ENCODE data around the gene SOX3.

DNA sequence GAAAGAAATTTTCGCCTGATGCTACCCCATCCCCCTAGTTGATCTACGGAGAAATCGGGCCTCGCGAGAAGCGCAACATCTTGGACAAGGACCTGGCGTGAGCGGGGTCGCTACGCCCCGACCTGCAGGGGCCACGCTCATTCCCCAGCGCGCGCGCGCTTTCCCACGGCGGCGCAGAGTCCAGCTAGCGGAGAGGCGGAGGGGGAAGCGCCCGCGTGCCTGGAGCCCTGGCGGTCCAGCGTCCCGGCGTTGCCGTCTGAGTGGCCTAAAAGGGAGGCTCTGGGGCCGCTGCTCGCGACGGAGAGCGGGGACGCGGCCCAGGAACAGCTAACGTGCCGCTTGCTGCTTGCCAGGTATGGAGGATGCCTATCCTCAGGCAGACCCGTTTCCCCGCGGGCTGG is 6.0 kb upstream of the SOX3 start:
- TF ChIP-seq, protein P1, sequence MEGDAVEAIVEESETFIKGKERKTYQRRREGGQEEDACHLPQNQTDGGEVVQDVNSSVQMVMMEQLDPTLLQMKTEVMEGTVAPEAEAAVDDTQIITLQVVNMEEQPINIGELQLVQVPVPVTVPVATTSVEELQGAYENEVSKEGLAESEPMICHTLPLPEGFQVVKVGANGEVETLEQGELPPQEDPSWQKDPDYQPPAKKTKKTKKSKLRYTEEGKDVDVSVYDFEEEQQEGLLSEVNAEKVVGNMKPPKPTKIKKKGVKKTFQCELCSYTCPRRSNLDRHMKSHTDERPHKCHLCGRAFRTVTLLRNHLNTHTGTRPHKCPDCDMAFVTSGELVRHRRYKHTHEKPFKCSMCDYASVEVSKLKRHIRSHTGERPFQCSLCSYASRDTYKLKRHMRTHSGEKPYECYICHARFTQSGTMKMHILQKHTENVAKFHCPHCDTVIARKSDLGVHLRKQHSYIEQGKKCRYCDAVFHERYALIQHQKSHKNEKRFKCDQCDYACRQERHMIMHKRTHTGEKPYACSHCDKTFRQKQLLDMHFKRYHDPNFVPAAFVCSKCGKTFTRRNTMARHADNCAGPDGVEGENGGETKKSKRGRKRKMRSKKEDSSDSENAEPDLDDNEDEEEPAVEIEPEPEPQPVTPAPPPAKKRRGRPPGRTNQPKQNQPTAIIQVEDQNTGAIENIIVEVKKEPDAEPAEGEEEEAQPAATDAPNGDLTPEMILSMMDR (IDR thresholded peaks at IDR 0.05; ENCODE audit: low read depth, low read length, missing input control), result no peak
- TF ChIP-seq HNF4A (conservative IDR thresholded peaks at IDR 0.05) (no peak), RXRA (IDR thresholded peaks at IDR 0.05) (no peak), NR2F2 (IDR thresholded peaks at IDR 0.05) (no peak), EGR1 (IDR thresholded peaks at IDR 0.05; ENCODE audit: low read depth in 2 of 2) (no peak), YY1 (IDR thresholded peaks at IDR 0.05) (no peak), RAD21 (IDR thresholded peaks at IDR 0.05) (no peak), SP1 (IDR thresholded peaks at IDR 0.05) (no peak)
- TF ChIP-seq, protein P2, sequence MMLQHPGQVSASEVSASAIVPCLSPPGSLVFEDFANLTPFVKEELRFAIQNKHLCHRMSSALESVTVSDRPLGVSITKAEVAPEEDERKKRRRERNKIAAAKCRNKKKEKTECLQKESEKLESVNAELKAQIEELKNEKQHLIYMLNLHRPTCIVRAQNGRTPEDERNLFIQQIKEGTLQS (IDR thresholded peaks at IDR 0.05), result no peak
- TF ChIP-seq, protein P3, sequence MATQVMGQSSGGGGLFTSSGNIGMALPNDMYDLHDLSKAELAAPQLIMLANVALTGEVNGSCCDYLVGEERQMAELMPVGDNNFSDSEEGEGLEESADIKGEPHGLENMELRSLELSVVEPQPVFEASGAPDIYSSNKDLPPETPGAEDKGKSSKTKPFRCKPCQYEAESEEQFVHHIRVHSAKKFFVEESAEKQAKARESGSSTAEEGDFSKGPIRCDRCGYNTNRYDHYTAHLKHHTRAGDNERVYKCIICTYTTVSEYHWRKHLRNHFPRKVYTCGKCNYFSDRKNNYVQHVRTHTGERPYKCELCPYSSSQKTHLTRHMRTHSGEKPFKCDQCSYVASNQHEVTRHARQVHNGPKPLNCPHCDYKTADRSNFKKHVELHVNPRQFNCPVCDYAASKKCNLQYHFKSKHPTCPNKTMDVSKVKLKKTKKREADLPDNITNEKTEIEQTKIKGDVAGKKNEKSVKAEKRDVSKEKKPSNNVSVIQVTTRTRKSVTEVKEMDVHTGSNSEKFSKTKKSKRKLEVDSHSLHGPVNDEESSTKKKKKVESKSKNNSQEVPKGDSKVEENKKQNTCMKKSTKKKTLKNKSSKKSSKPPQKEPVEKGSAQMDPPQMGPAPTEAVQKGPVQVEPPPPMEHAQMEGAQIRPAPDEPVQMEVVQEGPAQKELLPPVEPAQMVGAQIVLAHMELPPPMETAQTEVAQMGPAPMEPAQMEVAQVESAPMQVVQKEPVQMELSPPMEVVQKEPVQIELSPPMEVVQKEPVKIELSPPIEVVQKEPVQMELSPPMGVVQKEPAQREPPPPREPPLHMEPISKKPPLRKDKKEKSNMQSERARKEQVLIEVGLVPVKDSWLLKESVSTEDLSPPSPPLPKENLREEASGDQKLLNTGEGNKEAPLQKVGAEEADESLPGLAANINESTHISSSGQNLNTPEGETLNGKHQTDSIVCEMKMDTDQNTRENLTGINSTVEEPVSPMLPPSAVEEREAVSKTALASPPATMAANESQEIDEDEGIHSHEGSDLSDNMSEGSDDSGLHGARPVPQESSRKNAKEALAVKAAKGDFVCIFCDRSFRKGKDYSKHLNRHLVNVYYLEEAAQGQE (IDR thresholded peaks at IDR 0.05), result no peak
- TF ChIP-seq, protein P4, sequence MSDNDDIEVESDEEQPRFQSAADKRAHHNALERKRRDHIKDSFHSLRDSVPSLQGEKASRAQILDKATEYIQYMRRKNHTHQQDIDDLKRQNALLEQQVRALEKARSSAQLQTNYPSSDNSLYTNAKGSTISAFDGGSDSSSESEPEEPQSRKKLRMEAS (IDR thresholded peaks at IDR 0.05), result no peak
